Bronchial epithelial cell (primary cell): Measurements from ENCODE around the gene IARS2. TPM values are rescaled to one million over a fixed set of nuclear protein-coding genes. Genes with fewer than 3 reads are reported as not detected.

Experiments
- DNase-seq: peaks from one replicate; pipeline ENCODE4 v3.0.0-alpha.2; 2010; ENCODE audit warnings: low read depth
- FAIRE-seq: peaks from 2 replicates; lab custom pipeline; 2011; peaks lifted over from hg19 to GRCh38; lab: Jason Lieb, UNC
- H3K27me3 ChIP-seq: 2 replicates; pipeline ENCODE4 v1.5.1; 2011; ENCODE audit warnings: low read length; ENCODE audit not compliant: control insufficient read depth, insufficient read depth
- H3K36me3 ChIP-seq: 2 replicates; pipeline ENCODE4 v1.5.1; 2011; ENCODE audit warnings: low read length; ENCODE audit not compliant: control insufficient read depth, insufficient read depth
- H3K4me3 ChIP-seq: 2 replicates; pipeline ENCODE4 v1.5.1; 2011; ENCODE audit warnings: mild to moderate bottlenecking, low read depth, low read length, control low read depth
- CTCF ChIP-seq: IDR thresholded peaks from 2 replicates; pipeline ENCODE4 v1.5.1; 2011; ENCODE audit warnings: mild to moderate bottlenecking, moderate library complexity, low read length, control low read depth, inconsistent platforms; ENCODE audit not compliant: insufficient read depth, severe bottlenecking
- total RNA-seq: library from RNA; depleted of rRNA; stranded (reverse); fragments of >200 nt; gene quantifications from 2 replicates; pipeline ENCODE4 v1.2.1, GENCODE V29; 2014

The IARS2 gene
- total RNA-seq, 1 donor from 2014 or later: 113 TPM

- DNase-seq: no peak
- TF ChIP-seq CTCF: no peak
- H3K36me3 ChIP-seq: peaks cover 3% of the 10 kb centered on the region
- H3K27me3 ChIP-seq: no peaks in the 10 kb centered on the region
- no peak for FAIRE-seq
- no peak overlapping the region for H3K4me3 ChIP-seq
These were observed 30.6 kb downstream of the IARS2 start for GRCh38 chr1:220124542-220124941.

- no peak overlapping the region for H3K4me3 ChIP-seq
- no peaks in the 10 kb centered on the region for H3K27me3 ChIP-seq
- TF ChIP-seq CTCF: no peak
- peaks cover 3% of the 10 kb centered on the region for H3K36me3 ChIP-seq
- FAIRE-seq (no peak), DNase-seq (no peak)
These were observed 33.1 kb downstream of the IARS2 start for GRCh38 chr1:220127076-220127475.

GRCh38 chr1:220129479-220130210, 35.7 kb downstream of the IARS2 start:
- H3K4me3 ChIP-seq: no peak overlapping the region
- DNase-seq (no peak), FAIRE-seq (no peak)
- H3K27me3 ChIP-seq: no peaks in the 10 kb centered on the region
- no peak for TF ChIP-seq CTCF
- peaks cover 5% of the 10 kb centered on the region for H3K36me3 ChIP-seq

GRCh38 chr1:220135755-220136154, 41.8 kb downstream of the IARS2 start:
- H3K36me3 ChIP-seq: peaks cover 9% of the 10 kb centered on the region

GRCh38 chr1:220137019-220137786, 43.3 kb downstream of the IARS2 start:
- peaks cover 11% of the 10 kb centered on the region for H3K36me3 ChIP-seq
- no peak for TF ChIP-seq CTCF
- no peaks in the 10 kb centered on the region for H3K27me3 ChIP-seq
- FAIRE-seq: no peak
- DNase-seq: no peak
- H3K4me3 ChIP-seq: no peak overlapping the region

More at GRCh38 chr1:220135755-220136154, 41.8 kb downstream of the IARS2 start:
- Histone ChIP-seq H3K4me3 (no peak overlapping the region), H3K27me3 (no peaks in the 10 kb centered on the region)
- FAIRE-seq (no peak), DNase-seq (no peak)
- no peak for TF ChIP-seq CTCF
